Spleen (tissue), 11 donors: ENCODE measurements around the gene COBL. TPM values are rescaled to one million over a fixed set of nuclear protein-coding genes. Genes with fewer than 3 reads are reported as not detected.

Source experiments
- DNase-seq: peaks from one replicate; pipeline ENCODE4 v3.0.0-alpha.2; 2020
- H3K27ac ChIP-seq, 8 donors: fragments of 200-600 bp; sonication (generic) in 7 of 8; 1 replicate in 4 of 8; 2 replicates in 4 of 8; pipeline versions ENCODE4 v1.5.0 to v1.8.0; 2016 to 2021; ENCODE audit warnings: inconsistent platforms in 4 of 8, mild to moderate bottlenecking in 4 of 8, moderate library complexity in 1 of 8
- H3K27me3 ChIP-seq, 7 donors: fragments of 200-600 bp; sonication (generic) in 6 of 7; replicated peaks in 1 of 7; 1 replicate in 4 of 7; 2 replicates in 3 of 7; pipeline versions ENCODE4 v1.5.0 to v1.8.0; 2016 to 2021; ENCODE audit warnings: inconsistent platforms in 3 of 7, mild to moderate bottlenecking in 1 of 7
- H3K36me3 ChIP-seq, 6 donors: fragments of 200-600 bp; sonication (generic) in 5 of 6; 1 replicate in 4 of 6; 2 replicates in 2 of 6; pipeline versions ENCODE4 v1.5.0 to v1.8.0; 2016 to 2021; ENCODE audit warnings: inconsistent platforms in 2 of 6
- H3K4me1 ChIP-seq, 6 donors: fragments of 200-600 bp; sonication (generic) in 5 of 6; 1 replicate in 3 of 6; 2 replicates in 3 of 6; pipeline versions ENCODE4 v1.5.0 to v1.8.0; 2016 to 2021; ENCODE audit warnings: inconsistent platforms in 3 of 6
- H3K4me3 ChIP-seq, 8 donors: fragments of 200-600 bp; sonication (generic) in 7 of 8; 1 replicate in 4 of 8; 2 replicates in 4 of 8; pipeline versions ENCODE4 v1.5.0 to v1.8.0; 2016 to 2021; ENCODE audit warnings: inconsistent platforms in 4 of 8, mild to moderate bottlenecking in 4 of 8, moderate library complexity in 2 of 8
- H3K9me3 ChIP-seq, 8 donors: fragments of 200-600 bp; sonication (generic) in 7 of 8; 1 replicate in 4 of 8; 2 replicates in 4 of 8; pipeline versions ENCODE4 v1.5.0 to v1.8.0; 2016 to 2021; ENCODE audit warnings: inconsistent platforms in 4 of 8
- CTCF ChIP-seq, 11 experiments: fragments of 200-600 bp in 7 of 11; fragments of 450-650 bp in 4 of 11; sonication (generic) in 4 of 11; IDR thresholded peaks in 8 of 11; conservative IDR thresholded peaks in 3 of 11; 1 replicate in 7 of 11; 2 replicates in 4 of 11; pipeline versions ENCODE4 v1.4.0 to v1.8.0; 2016 to 2021; ENCODE audit warnings: antibody characterized with exemption in 11 of 11, inconsistent platforms in 4 of 11, mild to moderate bottlenecking in 1 of 11
- POLR2A ChIP-seq, 3 donors: fragments of 450-650 bp; IDR thresholded peaks; one replicate each; pipeline ENCODE4 v1.5.1; 2017; ENCODE audit warnings: antibody characterized with exemption in 3 of 3, mild to moderate bottlenecking in 1 of 3
- POLR2AphosphoS5 ChIP-seq, 3 donors: sonication (generic); formaldehyde crosslinking; IDR thresholded peaks; one replicate each; pipeline ENCODE4 v1.5.1; 2017; ENCODE audit warnings: antibody characterized with exemption in 3 of 3
- WGBS, 5 donors: extraction: QIAGEN DNeasy Blood & Tissue Kit in 3 of 5; methylation state at CpG; one replicate each; pipeline versions ENCODE4 v1.1.5 to v1.1.7; 2013 to 2018; 5-methylcytosine and 5-hydroxymethylcytosine counted together
- intact Hi-C: fragments of 100-400 bp; cut with DNase I; formaldehyde crosslinking; loops from one replicate; pipeline ENCODE4 v1.15.0; 2023; ENCODE audit warnings: low total_unique reads
- polyA plus RNA-seq, 3 donors: library from polyadenylated mRNA; stranded (reverse); fragments of 200-250 nt; gene quantifications; one replicate each; pipeline ENCODE4 v1.2.1, GENCODE V29; 2013
- total RNA-seq, 7 donors: library from RNA; depleted of rRNA in 3 of 7; stranded (reverse); fragments of >200 nt in 3 of 7; fragmentation: NEBNext Ultra II Directional in 4 of 7; extraction: Animal tissue kit (Norgen Biotek cat#: 25700) in 4 of 7; gene quantifications; one replicate each; pipeline versions ENCODE4 v1.1.0 to v1.2.1, GENCODE V29; 2016 to 2021
- donor health status: healthy with polysubstance abuse.
- donor health status: DM: no; HTN: no; CAD: no; lungs with moderate emphysema.
- donor health status: DM: no; HTN: no; CAD: no.
- donor health status: Bipolar disorder and iron deficiency.
- donor health status: healthy.
- donor health status: DM: no; HTN: no; CAD: no.
- donor health status: DM: yes; HTN: yes; CAD: no.

Gene COBL
- total and polyA plus RNA-seq, 10 donors, result 0.09 to 0.80 (median 0.57) TPM; not detected in 1

GRCh38 chr7:51162724-51163329, 153.8 kb downstream of the COBL start:
- Histone ChIP-seq H3K9me3 (no peaks in the 10 kb centered on the region), H3K27ac (no peak overlapping the region), H3K27me3 (peaks cover 0 to 26% (median 0%) of the 10 kb centered on the region in 7 donors), H3K4me1 (peaks cover 0 to 12% (median 4%) of the 10 kb centered on the region in 6 donors), H3K4me3 (no peak overlapping the region), H3K36me3 (no peaks in the 10 kb centered on the region)
- no peak for DNase-seq
- intact Hi-C loops, result loop anchor here (5.0 kb wide), 3 partner anchors 204 to 1071 kb away; partner anchors contain the start of gene ZPBP
- TF ChIP-seq POLR2AphosphoS5 (IDR thresholded peaks at IDR 0.05), result no peak
- peak; percentile 24 to 84 (median 72) for TF ChIP-seq CTCF (IDR thresholded peaks at IDR 0.05 in 8 of 11, conservative IDR thresholded peaks at IDR 0.05 in 3 of 11)
- WGBS, 5 donors, result 22 to 30% (median 23%) methylated on average over 9 of the region's 9 CpGs

- H3K4me3 ChIP-seq, result no peak overlapping the region
- H3K27ac ChIP-seq, result no peak overlapping the region
- 91 to 97% (median 94%) methylated on average over 6 of the region's 6 CpGs for WGBS, 5 donors
- no peaks in the 10 kb centered on the region for H3K36me3 ChIP-seq
- no peak for DNase-seq
- no peak for TF ChIP-seq POLR2A (IDR thresholded peaks at IDR 0.05)
- TF ChIP-seq POLR2AphosphoS5 (IDR thresholded peaks at IDR 0.05), result no peak
- no peak for TF ChIP-seq CTCF (IDR thresholded peaks at IDR 0.05 in 8 of 11, conservative IDR thresholded peaks at IDR 0.05 in 3 of 11)
- H3K27me3 ChIP-seq, result peaks cover 0 to 26% (median 0%) of the 10 kb centered on the region in 7 donors
- intact Hi-C loops, result loop anchor here (5.0 kb wide), 3 partner anchors 205 to 1070 kb away; partner anchors contain the start of gene ZPBP
- peaks cover 0 to 12% (median 4%) of the 10 kb centered on the region in 6 donors for H3K4me1 ChIP-seq
- no peaks in the 10 kb centered on the region for H3K9me3 ChIP-seq
These were observed 154.7 kb downstream of the COBL start for GRCh38 chr7:51161937-51162336.

GRCh38 chr7:51160990-51161615, 155.5 kb downstream of the COBL start:
- H3K36me3 ChIP-seq, result no peaks in the 10 kb centered on the region
- H3K4me1 ChIP-seq, result peaks cover 0 to 12% (median 4%) of the 10 kb centered on the region in 6 donors
- peak; percentile 82 for DNase-seq
- no peak for TF ChIP-seq POLR2AphosphoS5 (IDR thresholded peaks at IDR 0.05)
- peak; percentile 55 to 91 (median 87) for TF ChIP-seq CTCF (IDR thresholded peaks at IDR 0.05 in 8 of 11, conservative IDR thresholded peaks at IDR 0.05 in 3 of 11)
- WGBS, 5 donors, result 24 to 28% (median 25%) methylated on average over 9 of the region's 9 CpGs
- H3K27me3 ChIP-seq, result peaks cover 0 to 26% (median 0%) of the 10 kb centered on the region in 7 donors
- H3K4me3 ChIP-seq, result no peak overlapping the region
- H3K9me3 ChIP-seq, result no peaks in the 10 kb centered on the region
- intact Hi-C loops, result loop anchor here (5.0 kb wide), 3 partner anchors 206 to 1069 kb away; partner anchors contain the start of gene ZPBP
- no peak overlapping the region for H3K27ac ChIP-seq

GRCh38 chr7:51160411-51160810, 156.2 kb downstream of the COBL start:
- intact Hi-C loops, result loop anchor here (5.0 kb wide), 3 partner anchors 207 to 1068 kb away; partner anchors contain the start of gene ZPBP
- Histone ChIP-seq H3K36me3 (no peaks in the 10 kb centered on the region), H3K4me3 (no peak overlapping the region), H3K27me3 (peaks cover 0 to 26% (median 0%) of the 10 kb centered on the region in 7 donors), H3K9me3 (no peaks in the 10 kb centered on the region), H3K27ac (no peak overlapping the region), H3K4me1 (peaks cover 0 to 12% (median 4%) of the 10 kb centered on the region in 6 donors)
- no peak for DNase-seq
- 75 to 85% (median 82%) methylated on average over 6 of the region's 6 CpGs for WGBS, 5 donors
- no peak for TF ChIP-seq POLR2A (IDR thresholded peaks at IDR 0.05)
- no peak for TF ChIP-seq CTCF (IDR thresholded peaks at IDR 0.05 in 8 of 11, conservative IDR thresholded peaks at IDR 0.05 in 3 of 11)
- TF ChIP-seq POLR2AphosphoS5 (IDR thresholded peaks at IDR 0.05), result no peak
